GM19238 (cell line): ENCODE results near the gene CTDSPL.
"Not testable (repeated sequence)": the region's sequence is repeated elsewhere in the genome, so short reads cannot be mapped to it uniquely, and the experiment has no call there.

Experiments used
- DNase-seq: peaks from one replicate; pipeline ENCODE4 v3.0.0; 2011; ENCODE audit warnings: low spot score; ENCODE audit not compliant: insufficient read length

The CTDSPL gene

GRCh38 chr3:37986479-37987314 lies 125.0 kb downstream of the CTDSPL start:
- DNase-seq: no peak

- no peak for DNase-seq
These were observed 125.6 kb downstream of the CTDSPL start for GRCh38 chr3:37987315-37987697.

GRCh38 chr3:37987751-37988179 lies 126.1 kb downstream of the CTDSPL start:
- DNase-seq: no peak

GRCh38 chr3:37988376-37988775 lies 126.7 kb downstream of the CTDSPL start:
- DNase-seq: not testable (repeated sequence)

- DNase-seq: no peak
These were observed 127.3 kb downstream of the CTDSPL start for GRCh38 chr3:37988931-37989525.

GRCh38 chr3:37989821-37990480 lies 128.3 kb downstream of the CTDSPL start:
- DNase-seq: no peak

GRCh38 chr3:37990527-37990926 lies 128.8 kb downstream of the CTDSPL start, which contains the start of gene VILL:
TSS of gene VILL (plus strand) at chr3:37990786. CDS start at chr3:37993673, 2,887 bp downstream.
- DNase-seq: no peak

GRCh38 chr3:37991109-37991508 lies 129.4 kb downstream of the CTDSPL start:
- DNase-seq: no peak

GRCh38 chr3:37991823-37992222 lies 130.1 kb downstream of the CTDSPL start:
- DNase-seq: no peak

- no peak for DNase-seq
These were observed 130.8 kb downstream of the CTDSPL start for GRCh38 chr3:37992271-37993066.

- no peak for DNase-seq
These were observed 131.4 kb downstream of the CTDSPL start for GRCh38 chr3:37993067-37993455.

- DNase-seq: no peak
These were observed 131.8 kb downstream of the CTDSPL start for GRCh38 chr3:37993460-37993819.

GRCh38 chr3:37993820-37994638 lies 132.3 kb downstream of the CTDSPL start:
- DNase-seq: peak; percentile 71

- DNase-seq: no peak
These were observed 132.9 kb downstream of the CTDSPL start for GRCh38 chr3:37994639-37994972.

GRCh38 chr3:37995652-37996641 lies 134.3 kb downstream of the CTDSPL start:
- no peak for DNase-seq

- DNase-seq: peak; percentile 67
These were observed 135.2 kb downstream of the CTDSPL start for GRCh38 chr3:37996785-37997301.

GRCh38 chr3:37997342-37997741 lies 135.7 kb downstream of the CTDSPL start:
- DNase-seq: no peak

- no peak for DNase-seq
These were observed 136.2 kb downstream of the CTDSPL start for GRCh38 chr3:37997791-37998370.

- DNase-seq: no peak
These were observed 138.2 kb downstream of the CTDSPL start for GRCh38 chr3:37999836-38000235.
